OCI-LY7 (cell line): Measurements from ENCODE around the gene EMSY. TPM values are rescaled to one million over a fixed set of nuclear protein-coding genes. Genes with fewer than 3 reads are reported as not detected.
A peak's percentile ranks its signal among the peaks of the same experiment; 100 is the strongest.

Experiments used
- BruUV-seq: library from RNA; stranded (reverse); fragments of 400-500 nt; replicated peaks from 2 replicates; lab custom pipeline; 2021; lab: Mats Ljungman, UMichigan
- CTCF ChIA-PET: fragments of 300-600 bp; sonication (Branson Sonifier 250); formaldehyde crosslinking; loops from one replicate; lab custom pipeline; 2022; ENCODE audit warnings: antibody characterized with exemption; ENCODE audit not compliant: unreplicated experiment; lab: Charles Lee
- POLR2A ChIA-PET: fragments of 300-600 bp; sonication (Branson Sonifier 250); formaldehyde crosslinking; loops from one replicate; lab custom pipeline; 2022; ENCODE audit warnings: antibody characterized with exemption; lab: Charles Lee
- DNase-seq: peaks from one replicate; pipeline ENCODE4 v3.0.0-alpha.2; 2015; ENCODE audit warnings: low spot score
- H2AFZ ChIP-seq: fragments of 200-600 bp; sonication (generic), shearing (Covaris generic); 2 replicates; pipeline ENCODE4 v1.6.1; 2014; ENCODE audit warnings: mild to moderate bottlenecking, antibody characterized with exemption, low read length, moderate library complexity
- H3K27ac ChIP-seq: fragments of 200-600 bp; sonication (generic); 2 replicates; pipeline ENCODE4 v1.5.1; 2014; ENCODE audit warnings: mixed run types, low read depth, mild to moderate bottlenecking, moderate library complexity, low read length, inconsistent platforms; ENCODE audit not compliant: poor library complexity, severe bottlenecking
- H3K36me3 ChIP-seq: fragments of 200-600 bp; sonication (generic); 2 replicates; pipeline ENCODE4 v1.6.1; 2014; ENCODE audit warnings: mild to moderate bottlenecking, antibody characterized with exemption, low read length, moderate library complexity, mixed read lengths; ENCODE audit not compliant: insufficient read depth
- H3K4me1 ChIP-seq: fragments of 200-600 bp; sonication (generic); 2 replicates; pipeline ENCODE4 v1.5.1; 2014; ENCODE audit warnings: mild to moderate bottlenecking, low read length; ENCODE audit not compliant: insufficient read depth, poor library complexity, severe bottlenecking
- H3K4me2 ChIP-seq: fragments of 200-600 bp; sonication (generic); 2 replicates; pipeline ENCODE4 v1.6.1; 2014; ENCODE audit warnings: mild to moderate bottlenecking, low read length
- H3K4me3 ChIP-seq: fragments of 200-600 bp; sonication (generic); 2 replicates; pipeline ENCODE4 v1.5.1; 2014; ENCODE audit warnings: mild to moderate bottlenecking, low read depth, low read length; ENCODE audit not compliant: poor library complexity, severe bottlenecking
- H3K79me2 ChIP-seq: fragments of 200-600 bp; sonication (generic); 2 replicates; pipeline ENCODE4 v1.6.1; 2016; ENCODE audit warnings: low read depth, mild to moderate bottlenecking, low read length, moderate library complexity, mixed read lengths; ENCODE audit not compliant: insufficient read depth
- H3K9me2 ChIP-seq: fragments of 200-600 bp; sonication (generic); 2 replicates; pipeline ENCODE4 v1.6.1; 2016; ENCODE audit warnings: mild to moderate bottlenecking, low read length, mixed read lengths; ENCODE audit not compliant: insufficient read depth
- H3K9me3 ChIP-seq: fragments of 200-600 bp; sonication (generic); 2 replicates; pipeline ENCODE4 v1.6.1; 2014; ENCODE audit warnings: mild to moderate bottlenecking, mixed run types, low read length, mixed read lengths
- H4K20me1 ChIP-seq: fragments of 200-600 bp; sonication (generic); 2 replicates; pipeline ENCODE4 v1.6.1; 2014; ENCODE audit warnings: mild to moderate bottlenecking, antibody characterized with exemption, low read length, moderate library complexity, mixed read lengths; ENCODE audit not compliant: insufficient read depth
- CTCF ChIP-seq: fragments of 200-600 bp; sonication (generic); conservative IDR thresholded peaks from 2 replicates; pipeline ENCODE4 v1.5.1; 2014; ENCODE audit warnings: mild to moderate bottlenecking, antibody characterized with exemption, low read length, moderate library complexity, mixed read lengths
- EZH2phosphoT487 ChIP-seq: fragments of 200-600 bp; sonication (generic); IDR thresholded peaks from 2 replicates; pipeline ENCODE4 v1.6.1; 2018; ENCODE audit warnings: low read depth, borderline replicate concordance, mild to moderate bottlenecking, mixed run types, antibody characterized with exemption, low read length, moderate library complexity, mixed read lengths
- intact Hi-C: fragments of 100-400 bp; cut with micrococcal nuclease; formaldehyde crosslinking; loops from one replicate; pipeline ENCODE4 v1.10.0; 2022; ENCODE audit not compliant: unreplicated experiment
- total RNA-seq, 2 experiments: library from RNA; depleted of rRNA in 1 of 2; stranded (reverse); fragments of >200 nt in 1 of 2; shearing (Covaris generic) in 1 of 2; gene quantifications; 2 replicates each; pipeline ENCODE4 v1.2.3, GENCODE V29; 2014 to 2022

Gene EMSY
- total RNA-seq, 2 experiments from 2014 or later = 26.3 to 29.8 TPM

GRCh38 chr11:76587820-76588454, 143.1 kb downstream of the EMSY start:
- H2AFZ ChIP-seq = peak overlapping the region; percentile 71
- ChIA-PET POLR2A (interaction anchor here (1.0 to 1.4 kb wide), 3 partner anchors 11 to 48 kb away, joined by 3 to 7 read pairs (median 5); no protein-coding TSS in a partner anchor), CTCF (interaction anchor here (1.0 kb wide), 1 partner anchor 11 kb away, joined by 6 read pairs; no protein-coding TSS in a partner anchor)
- peak overlapping the region; percentile 29 for H3K27ac ChIP-seq
- H3K79me2 ChIP-seq = no peaks in the 10 kb centered on the region
- TF ChIP-seq CTCF (no peak), EZH2phosphoT487 (no peak)
- BruUV-seq = no TSS peak
- intact Hi-C loops = no loop called here
- H3K9me2 ChIP-seq = no peaks in the 10 kb centered on the region
- H3K9me3 ChIP-seq = peaks cover 7% of the 10 kb centered on the region; the same call in 1 of the 2 replicates
- peaks cover 18% of the 10 kb centered on the region for H3K4me1 ChIP-seq
- DNase-seq = no peak
- H3K4me2 ChIP-seq = peak overlapping the region; percentile 40; the same call in 1 of the 2 replicates
- H3K36me3 ChIP-seq = no peaks in the 10 kb centered on the region
- no peak overlapping the region for H3K4me3 ChIP-seq
- H4K20me1 ChIP-seq = no peaks in the 10 kb centered on the region

- Histone ChIP-seq H2AFZ (peak overlapping the region; percentile 71), H3K9me2 (no peaks in the 10 kb centered on the region), H3K27ac (peak overlapping the region; percentile 29), H3K4me1 (peaks cover 26% of the 10 kb centered on the region), H3K9me3 (peaks cover 7% of the 10 kb centered on the region; the same call in 1 of the 2 replicates), H4K20me1 (no peaks in the 10 kb centered on the region), H3K36me3 (no peaks in the 10 kb centered on the region), H3K4me3 (no peak overlapping the region), H3K79me2 (no peaks in the 10 kb centered on the region), H3K4me2 (peak overlapping the region; percentile 40; the same call in 1 of the 2 replicates)
- BruUV-seq = no TSS peak
- intact Hi-C loops = no loop called here
- DNase-seq = peak; percentile 71
- POLR2A ChIA-PET = interaction anchor here (0.5 to 1.4 kb wide), 4 partner anchors 10 to 146 kb away, joined by 3 to 7 read pairs (median 4); no protein-coding TSS in a partner anchor
- CTCF ChIA-PET = interaction anchor here (1.0 kb wide), 1 partner anchor 10 kb away, joined by 6 read pairs; no protein-coding TSS in a partner anchor
- TF ChIP-seq CTCF = no peak
- no peak for TF ChIP-seq EZH2phosphoT487
Observed at GRCh38 chr11:76588455-76589325, 143.9 kb downstream of the EMSY start.
